Calu3 (cell line): ENCODE measurements around the gene PRKAG2. TPM values are rescaled to one million over a fixed set of nuclear protein-coding genes. Genes with fewer than 3 reads are reported as not detected.
"Not testable (repeated sequence)": the region's sequence is repeated elsewhere in the genome, so short reads cannot be mapped to it uniquely, and the experiment has no call there.

Source experiments
- BruUV-seq: library from RNA; stranded (reverse); fragments of 400-500 nt; replicated peaks from 2 replicates; lab custom pipeline; 2021; lab: Mats Ljungman, UMichigan
- CTCF ChIA-PET: fragments of 300-600 bp; sonication (Branson Sonifier 250); formaldehyde crosslinking; loops from one replicate; lab custom pipeline; 2022; ENCODE audit warnings: antibody characterized with exemption; lab: Charles Lee
- DNase-seq: peaks from one replicate; pipeline ENCODE4 v3.0.0; 2022
- H3K27ac Mint-ChIP-seq: one replicate; pipeline ENCODE4 v1.8.0; 2022; ENCODE audit warnings: mixed read lengths; ENCODE audit not compliant: unreplicated experiment
- H3K27me3 Mint-ChIP-seq: one replicate; pipeline ENCODE4 v1.8.0; 2022; ENCODE audit warnings: mixed read lengths; ENCODE audit not compliant: unreplicated experiment
- H3K36me3 Mint-ChIP-seq: one replicate; pipeline ENCODE4 v1.8.0; 2022; ENCODE audit warnings: mild to moderate bottlenecking, moderate library complexity, mixed read lengths; ENCODE audit not compliant: insufficient read depth, unreplicated experiment
- H3K4me1 Mint-ChIP-seq: one replicate; pipeline ENCODE4 v1.8.0; 2022; ENCODE audit warnings: mild to moderate bottlenecking, low read depth, mixed read lengths; ENCODE audit not compliant: unreplicated experiment
- H3K4me3 Mint-ChIP-seq: one replicate; pipeline ENCODE4 v1.8.0; 2022; ENCODE audit warnings: mild to moderate bottlenecking, low read depth, moderate library complexity, mixed read lengths; ENCODE audit not compliant: unreplicated experiment
- H3K9me3 Mint-ChIP-seq: one replicate; pipeline ENCODE4 v1.8.0; 2022; ENCODE audit warnings: low read depth, mixed read lengths; ENCODE audit not compliant: unreplicated experiment
- CTCF ChIP-seq: fragments of 200-600 bp; IDR thresholded peaks from one replicate; pipeline ENCODE4 v1.8.0; 2022; ENCODE audit warnings: antibody characterized with exemption; ENCODE audit not compliant: unreplicated experiment
- intact Hi-C: fragments of 100-400 bp; cut with micrococcal nuclease; formaldehyde crosslinking; loops from one replicate; pipeline ENCODE4 v1.10.0; 2022; ENCODE audit not compliant: unreplicated experiment
- total RNA-seq: library from RNA; stranded (reverse); gene quantifications from 2 replicates; pipeline ENCODE4 v1.2.3, GENCODE V29; 2022

PRKAG2 gene
- total RNA-seq, 1 experiment from 2014 or later, result 22.4 TPM

GRCh38 chr7:151579644-151580043 lies 297.3 kb downstream of the PRKAG2 start:
- Mint-ChIP-seq H3K4me1 (no peaks in the 10 kb centered on the region), H3K36me3 (peaks cover 7% of the 10 kb centered on the region), H3K27me3 (no peaks in the 10 kb centered on the region), H3K9me3 (peaks cover 7% of the 10 kb centered on the region), H3K4me3 (no peak overlapping the region), H3K27ac (no peak overlapping the region)
- DNase-seq, result no peak
- no peak for TF ChIP-seq CTCF
- BruUV-seq, result no TSS peak
- intact Hi-C loops, result no loop called here
- CTCF ChIA-PET, result no interaction called here

GRCh38 chr7:151575410-151575809 lies 301.5 kb downstream of the PRKAG2 start:
- no TSS peak for BruUV-seq
- H3K4me3 Mint-ChIP-seq, result no peak overlapping the region
- no peaks in the 10 kb centered on the region for H3K36me3 Mint-ChIP-seq

GRCh38 chr7:151573046-151573445 lies 303.9 kb downstream of the PRKAG2 start:
- BruUV-seq, result not testable (repeated sequence)
- intact Hi-C loops, result loop anchor here (5.0 kb wide), 1 partner anchor 134 kb away; no protein-coding TSS in a partner anchor

More at GRCh38 chr7:151575410-151575809, 301.5 kb downstream of the PRKAG2 start:
- Mint-ChIP-seq H3K27ac (no peak overlapping the region), H3K27me3 (no peaks in the 10 kb centered on the region), H3K4me1 (no peaks in the 10 kb centered on the region), H3K9me3 (peaks cover 5% of the 10 kb centered on the region)
- no peak for TF ChIP-seq CTCF
- intact Hi-C loops, result no loop called here
- CTCF ChIA-PET, result interaction anchor here (0.6 kb wide), 2 partner anchors 98 to 358 kb away, joined by 3 to 4 read pairs; no protein-coding TSS in a partner anchor
- DNase-seq, result no peak

GRCh38 chr7:151572136-151572535 lies 304.8 kb downstream of the PRKAG2 start:
- Mint-ChIP-seq H3K36me3 (no peaks in the 10 kb centered on the region), H3K4me1 (no peaks in the 10 kb centered on the region), H3K27me3 (no peaks in the 10 kb centered on the region), H3K27ac (no peak overlapping the region), H3K4me3 (no peak overlapping the region), H3K9me3 (no peaks in the 10 kb centered on the region)
- no peak for TF ChIP-seq CTCF
- intact Hi-C loops, result loop anchor here (5.0 kb wide), 1 partner anchor 135 kb away; no protein-coding TSS in a partner anchor
- no TSS peak for BruUV-seq
- CTCF ChIA-PET, result no interaction called here
- DNase-seq, result no peak

More at GRCh38 chr7:151573046-151573445, 303.9 kb downstream of the PRKAG2 start:
- H3K4me1 Mint-ChIP-seq, H3K4me3 Mint-ChIP-seq, CTCF ChIA-PET, H3K27ac Mint-ChIP-seq, H3K9me3 Mint-ChIP-seq, H3K27me3 Mint-ChIP-seq, DNase-seq, H3K36me3 Mint-ChIP-seq: not testable (repeated sequence)

- CTCF ChIA-PET, result no interaction called here
- no peak overlapping the region for H3K27ac Mint-ChIP-seq
- H3K36me3 Mint-ChIP-seq, result no peaks in the 10 kb centered on the region
- H3K4me1 Mint-ChIP-seq, result no peaks in the 10 kb centered on the region
- DNase-seq, result no peak
- no peak overlapping the region for H3K4me3 Mint-ChIP-seq
- no TSS peak for BruUV-seq
- TF ChIP-seq CTCF, result no peak
- no peaks in the 10 kb centered on the region for H3K27me3 Mint-ChIP-seq
- intact Hi-C loops, result loop anchor here (2.0 to 5.0 kb wide), 2 partner anchors 55 to 136 kb away; no protein-coding TSS in a partner anchor
- no peaks in the 10 kb centered on the region for H3K9me3 Mint-ChIP-seq
Measured at GRCh38 chr7:151571471-151571870, 305.4 kb downstream of the PRKAG2 start.
